NOMO-1 treated with dmso at 0.1 percent for 144 hours (cell line): Measurements from ENCODE around the gene LENG9.

Source experiments
- DNase-seq: peaks from one replicate; lab custom pipeline; 2025; ENCODE audit not compliant: unreplicated experiment; lab: John Stamatoyannopoulos, UW

LENG9 gene

DNA sequence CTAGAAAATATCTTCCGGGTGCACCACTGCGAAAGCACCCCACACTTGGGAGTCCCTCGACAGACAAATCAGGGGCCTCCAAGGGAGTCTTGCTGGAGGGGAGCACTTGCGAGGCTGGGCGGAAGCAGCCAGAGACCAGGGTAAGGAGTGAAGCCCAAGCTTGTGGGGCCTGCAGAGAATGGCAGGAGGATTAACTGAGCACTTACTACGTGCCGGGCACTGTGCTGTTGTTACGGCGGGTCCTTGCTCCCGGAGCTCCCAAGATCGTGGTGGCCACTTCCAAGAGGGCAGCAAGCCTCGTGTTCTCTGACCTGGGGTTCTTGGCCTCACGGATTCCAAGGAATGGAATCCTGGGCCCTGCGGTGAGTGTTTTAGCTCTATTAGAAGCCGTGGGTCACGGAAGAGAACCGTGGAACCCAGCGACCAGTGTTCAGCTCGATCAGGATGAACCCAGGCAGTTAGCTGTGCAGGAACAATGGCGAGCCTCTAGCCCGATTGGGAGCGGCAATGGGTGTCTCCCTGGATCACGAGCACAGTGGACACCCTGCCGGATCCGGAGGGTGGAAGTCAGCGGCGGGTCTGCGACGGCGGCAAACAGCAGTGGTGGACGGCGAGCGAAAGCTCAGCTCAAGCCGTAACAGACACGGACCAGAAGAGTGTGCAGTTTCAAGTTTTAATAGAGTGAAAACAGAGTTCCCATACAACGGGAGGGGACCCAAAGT lies 38.8 kb downstream of the LENG9 start:
- no peak for DNase-seq

DNA sequence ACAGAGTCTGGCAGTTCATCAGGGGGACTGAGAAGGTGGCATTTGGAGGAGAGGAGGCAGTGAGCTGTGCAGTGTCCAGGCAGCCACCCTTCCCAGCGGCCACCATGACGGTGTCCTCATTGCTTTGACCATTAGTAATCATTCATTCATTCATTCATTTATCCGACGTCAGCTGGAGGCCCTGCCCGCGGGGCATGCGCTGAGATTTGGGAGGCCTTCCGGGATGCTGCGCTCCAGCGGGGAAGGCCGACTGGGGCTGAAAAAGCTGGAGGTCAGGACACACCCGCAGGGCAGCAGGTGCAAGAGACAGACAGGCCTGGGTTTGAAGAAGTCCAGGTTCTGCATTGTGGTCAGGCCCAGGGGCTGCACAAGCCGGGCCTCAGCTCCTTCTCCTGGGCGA lies 39.4 kb downstream of the LENG9 start:
- DNase-seq, result no peak

DNA sequence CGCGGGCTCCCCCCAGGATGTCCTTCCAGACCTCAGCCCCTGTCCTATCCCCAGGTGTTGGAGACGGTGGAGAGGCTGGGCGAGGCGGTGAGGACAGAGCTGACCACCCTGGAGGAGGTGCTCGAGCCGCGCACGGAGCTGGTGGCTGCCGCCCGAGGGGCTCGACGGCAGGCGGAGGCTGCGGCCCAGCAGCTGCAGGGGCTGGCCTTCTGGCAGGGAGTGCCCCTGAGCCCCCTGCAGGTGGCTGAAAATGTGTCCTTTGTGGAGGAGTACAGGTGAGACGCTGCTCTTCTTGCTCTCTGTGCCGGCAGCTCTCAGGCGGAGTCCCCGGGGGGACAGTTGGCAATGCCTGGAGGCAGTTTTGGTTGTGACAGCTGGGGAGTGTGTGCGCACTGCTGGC lies 41.4 kb downstream of the LENG9 start:
- DNase-seq, result no peak

DNA sequence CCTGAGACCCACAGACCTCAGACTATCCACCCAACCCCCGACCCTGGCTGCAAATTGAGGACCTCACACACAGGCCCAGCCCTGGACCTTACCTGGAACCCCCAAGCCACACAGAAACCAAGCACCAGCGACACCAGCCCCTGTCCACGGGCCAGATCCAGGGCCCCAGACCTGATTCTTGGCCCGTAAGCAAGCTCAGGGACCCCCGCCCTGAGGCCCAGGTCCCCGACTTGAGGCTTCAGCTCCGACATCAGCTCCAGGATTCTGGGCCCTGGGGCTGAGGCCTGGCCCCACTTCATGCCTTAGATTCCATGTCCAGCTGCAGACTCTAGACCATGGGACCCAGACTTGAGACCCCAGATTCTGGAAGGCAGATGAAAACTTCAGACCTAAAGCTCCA lies 42.1 kb downstream of the LENG9 start:
- DNase-seq, result no peak

DNA sequence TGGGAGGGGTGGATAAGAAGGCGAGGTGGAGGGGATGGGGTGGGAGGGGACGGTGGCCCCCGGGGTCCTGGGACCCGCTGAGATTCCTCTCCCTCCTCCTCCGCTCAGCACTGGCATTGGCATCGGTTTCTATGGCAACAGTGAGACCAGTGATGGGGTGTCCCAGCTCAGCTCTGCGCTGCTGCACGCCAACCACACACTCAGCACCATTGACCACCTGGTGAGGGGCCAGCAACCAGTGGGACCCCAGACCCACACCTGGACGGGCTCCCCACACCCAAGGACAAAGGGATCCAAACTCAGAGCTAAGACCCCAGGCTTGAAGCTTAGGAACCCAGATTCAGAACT lies 42.4 kb downstream of the LENG9 start:
- no peak for DNase-seq

DNA sequence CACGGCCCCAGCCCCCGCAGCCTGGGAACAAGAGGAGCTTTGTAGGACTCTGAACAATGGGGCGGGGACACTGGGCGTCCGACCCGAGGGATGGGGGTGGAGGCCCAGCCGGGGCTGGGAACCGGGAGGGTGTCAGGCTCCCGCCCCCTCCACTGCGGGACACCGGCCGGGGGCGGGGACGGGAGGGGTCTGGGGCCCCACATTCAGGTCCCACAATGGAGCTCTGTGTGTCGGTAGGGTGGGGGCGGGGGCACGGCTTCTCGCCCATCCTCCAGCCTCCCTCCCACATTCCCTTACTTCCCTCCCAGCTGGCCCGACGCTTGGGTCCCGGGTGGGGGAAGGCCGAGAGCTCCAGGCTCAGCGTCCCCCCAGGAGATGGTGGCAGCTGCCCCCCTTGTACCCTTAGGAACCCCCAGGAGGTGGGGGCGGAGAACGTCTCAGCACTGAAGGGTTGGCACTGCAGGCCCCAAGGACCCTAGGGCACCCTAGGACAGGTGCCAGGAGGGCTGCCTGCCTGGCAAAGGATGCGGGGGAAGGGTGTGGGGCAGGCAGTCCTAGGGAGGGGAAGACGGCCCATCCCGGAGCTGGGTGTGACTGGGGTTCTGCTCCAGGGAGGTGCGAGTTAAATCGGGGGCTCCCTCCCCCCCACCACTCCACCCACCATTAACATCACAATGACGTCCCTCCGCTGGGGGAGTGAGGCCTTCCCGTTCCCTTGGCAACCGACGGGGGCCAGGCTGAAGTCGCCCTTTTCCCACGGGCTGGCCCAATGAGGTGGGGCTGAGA lies 43.0 kb downstream of the LENG9 start:
- DNase-seq, result no peak

DNA sequence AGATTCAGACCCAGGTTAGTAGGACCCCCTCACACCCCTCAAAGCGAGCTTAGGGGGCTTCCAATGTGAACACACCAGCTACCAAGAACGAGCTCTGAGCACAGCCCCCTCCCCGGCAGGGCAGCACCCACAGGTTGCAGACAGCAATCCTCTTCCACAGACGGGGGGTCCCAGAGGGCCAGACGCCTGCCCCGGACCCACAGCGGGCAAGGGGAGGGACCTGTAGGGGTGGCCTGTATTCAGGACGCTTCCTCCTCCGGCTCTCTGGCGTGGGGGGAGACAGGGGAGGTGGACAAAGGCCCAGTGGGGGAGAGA lies 43.6 kb downstream of the LENG9 start:
- DNase-seq, result no peak

DNA sequence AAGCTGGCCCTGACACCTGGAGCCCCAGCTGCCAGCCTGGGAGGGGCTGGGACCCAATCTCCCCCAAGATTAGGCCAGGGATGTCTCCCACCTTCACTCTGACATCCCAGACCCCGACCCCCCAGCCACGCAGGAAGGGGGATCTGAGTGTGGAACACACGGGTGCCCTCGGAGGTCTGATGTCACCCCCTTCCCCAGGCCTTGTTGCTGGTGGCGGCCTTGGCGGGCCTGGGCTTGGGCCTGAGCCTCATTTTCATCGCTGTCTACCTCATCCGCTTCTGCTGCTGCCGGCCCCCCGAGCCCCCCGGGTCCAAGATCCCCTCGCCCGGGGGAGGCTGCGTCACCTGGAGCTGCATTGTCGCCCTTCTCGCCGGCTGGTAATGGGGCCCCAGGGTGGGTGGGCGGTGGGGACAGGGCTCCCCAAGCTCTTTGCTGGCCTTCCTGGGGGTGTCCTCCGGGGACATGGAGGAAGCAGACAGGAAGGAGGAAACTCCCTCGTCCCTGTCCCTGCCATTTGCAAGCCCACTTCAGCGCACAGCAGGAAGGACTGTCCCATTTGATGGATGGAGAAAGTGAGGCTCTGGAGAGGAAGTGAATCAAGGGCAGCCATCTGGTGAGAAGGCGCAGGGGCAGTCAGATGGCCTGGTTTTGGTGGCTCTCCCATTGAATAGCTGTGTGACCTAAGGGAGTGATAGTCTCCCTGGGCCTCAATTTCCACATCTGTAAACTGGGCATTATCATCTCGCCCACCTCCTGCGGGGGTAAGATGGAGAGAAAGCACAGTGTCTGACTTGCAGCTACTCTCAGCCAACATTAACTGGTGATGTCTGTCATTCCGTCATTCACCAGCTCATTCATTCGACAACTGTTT lies 44.4 kb downstream of the LENG9 start:
- DNase-seq, result no peak

DNA sequence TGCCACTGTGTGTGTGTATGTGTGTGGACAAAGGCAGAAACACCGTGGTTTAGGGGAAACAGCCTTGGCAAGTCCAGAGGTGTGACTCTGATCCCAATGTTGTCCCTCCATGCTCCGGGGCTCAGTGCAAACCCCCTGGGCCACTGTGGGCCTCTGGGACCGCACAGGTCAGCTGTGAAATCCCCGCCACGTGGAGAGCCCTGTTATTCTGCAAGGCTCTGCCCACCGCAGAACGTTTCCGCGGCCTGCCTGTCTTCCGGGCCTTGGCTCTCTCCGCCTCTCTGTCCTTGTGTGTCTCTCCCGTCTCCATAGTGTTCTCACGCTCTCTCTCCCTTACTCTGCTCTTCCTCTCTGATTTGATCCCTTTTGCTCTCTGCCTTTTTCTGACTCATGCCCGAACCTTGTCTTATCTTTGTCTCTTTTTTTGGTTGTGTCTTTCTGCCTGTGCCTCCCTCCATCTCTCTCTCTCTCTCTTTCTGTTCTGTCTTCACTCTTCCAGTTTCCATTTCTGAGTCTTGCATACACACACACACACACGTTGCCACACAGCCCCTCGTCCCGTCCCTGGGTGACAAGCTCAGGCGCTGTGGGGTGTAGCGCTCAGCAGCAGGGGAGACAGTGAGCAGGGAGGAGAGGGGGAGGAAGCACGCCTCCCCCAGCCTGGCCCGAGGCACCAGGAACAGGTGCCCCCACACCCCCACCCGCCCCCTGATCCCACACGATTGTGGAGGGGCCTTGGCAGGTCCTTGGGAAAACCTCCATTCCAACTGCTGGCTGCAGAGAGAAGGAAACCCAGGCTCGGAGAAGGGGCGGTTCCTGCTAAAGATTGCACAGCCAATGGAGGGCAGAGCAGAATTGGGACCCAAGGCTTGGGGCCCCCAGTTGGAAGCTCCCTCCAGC lies 45.3 kb downstream of the LENG9 start:
- DNase-seq, result no peak

DNA sequence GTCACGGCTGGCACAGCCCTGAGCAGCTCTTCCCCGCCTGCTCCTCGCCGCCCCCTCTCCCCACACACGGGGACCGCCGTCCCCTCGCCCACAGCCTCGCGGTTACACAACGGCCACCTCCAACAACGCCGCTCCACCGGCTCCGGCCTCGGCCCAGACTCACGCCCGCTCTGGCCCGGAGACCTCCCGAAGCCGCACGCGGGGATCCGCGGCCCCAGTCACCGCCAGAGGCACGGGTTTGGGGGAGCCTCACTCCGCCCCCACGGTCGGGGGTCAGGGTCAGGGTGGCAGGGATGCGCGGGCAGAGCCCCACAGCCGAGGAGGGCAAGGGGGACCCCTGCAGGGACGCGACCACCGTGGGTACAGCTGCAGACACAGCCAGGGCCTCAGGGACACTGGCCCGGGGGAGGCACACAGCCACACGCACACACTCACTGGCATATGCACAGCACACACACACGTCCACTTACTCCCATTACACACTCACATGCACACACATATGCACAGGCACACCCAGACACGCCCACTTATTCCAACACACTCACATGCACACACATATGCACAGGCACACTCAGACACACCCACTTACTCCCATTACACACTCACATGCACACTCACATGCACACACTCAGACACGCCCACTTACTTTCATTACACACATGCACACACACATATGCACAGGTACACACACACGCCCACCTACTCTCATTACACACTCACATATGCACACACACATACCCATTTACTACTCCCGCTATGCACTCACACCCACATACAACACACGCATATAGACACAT lies 46.7 kb downstream of the LENG9 start:
- DNase-seq, result no peak

DNA sequence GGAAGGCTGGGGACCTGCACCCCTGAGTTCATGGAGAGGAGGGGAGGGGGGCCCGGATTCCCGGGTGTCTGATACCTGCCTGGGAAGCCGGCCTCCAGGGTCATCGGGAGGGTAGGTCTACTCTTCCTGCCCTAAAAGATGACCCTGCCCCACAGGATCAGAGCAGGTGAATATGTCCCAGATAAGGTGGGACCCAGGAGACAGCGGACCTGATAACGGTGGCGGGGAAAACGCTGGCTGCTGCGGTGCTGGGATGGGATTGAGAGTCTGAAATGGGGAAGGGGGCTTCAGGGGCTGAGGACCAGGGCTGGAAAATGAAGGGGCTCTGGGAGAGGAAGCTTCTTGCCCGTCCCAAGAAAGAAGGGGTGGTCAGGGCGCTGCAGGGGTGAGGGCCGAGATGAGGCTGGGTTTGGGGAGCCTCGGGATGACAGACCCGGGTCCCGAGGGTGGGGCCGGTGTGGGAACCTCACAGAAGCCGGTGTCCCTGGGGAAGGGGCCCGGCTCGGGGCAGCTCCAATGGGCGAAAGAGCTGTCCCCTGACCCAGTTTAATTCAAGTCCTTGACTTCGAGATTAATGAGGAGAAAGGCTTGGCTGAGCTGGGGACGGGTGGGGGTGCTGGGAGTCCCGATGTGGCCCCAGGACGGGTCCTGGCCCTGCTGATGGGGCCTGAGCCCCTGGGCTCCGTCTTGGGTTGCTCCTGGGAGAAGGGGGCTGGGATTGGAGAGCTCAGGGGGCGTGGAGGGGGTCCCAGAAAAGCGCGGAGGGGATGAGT lies 47.5 kb downstream of the LENG9 start:
- DNase-seq, result no peak

DNA sequence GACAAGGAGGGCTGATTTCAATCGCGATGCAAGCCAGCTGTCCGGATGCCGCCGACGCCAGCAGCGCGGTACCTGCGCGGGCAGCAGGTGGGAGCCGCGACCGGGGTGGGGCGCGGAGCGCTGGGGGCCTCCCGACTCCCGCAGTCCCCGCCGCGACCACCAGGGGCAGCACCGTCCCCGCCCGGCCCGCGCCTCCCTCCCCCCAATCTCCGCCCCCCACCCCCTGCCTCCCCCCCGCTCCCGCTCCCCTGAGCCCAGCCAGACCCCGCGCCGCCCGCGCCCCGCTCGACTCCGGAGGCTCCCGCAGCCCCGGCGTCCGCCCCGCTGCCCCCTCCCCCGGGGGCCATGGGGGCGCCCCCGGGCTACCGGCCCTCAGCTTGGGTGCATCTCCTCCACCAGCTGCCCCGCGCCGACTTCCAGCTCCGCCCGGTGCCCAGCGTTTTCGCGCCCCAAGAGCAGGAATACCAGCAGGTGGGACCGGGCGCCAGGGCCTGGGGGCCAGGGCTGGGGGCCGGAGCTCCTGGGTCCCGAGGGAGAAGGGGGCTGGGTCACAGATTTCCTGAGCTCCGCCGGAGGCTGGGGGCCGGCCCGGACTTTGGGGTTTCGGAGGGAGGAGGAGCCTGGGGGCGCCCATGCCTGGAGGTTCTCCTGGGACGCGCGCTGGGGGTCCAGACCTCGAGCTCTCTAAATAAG lies 48.2 kb downstream of the LENG9 start, which contains the start of gene TTYH1:
TSS of gene TTYH1 (plus strand) at position 257 of the 693 bp plus-strand sequence. CDS start at position 346, 89 bp downstream.
- DNase-seq, result no peak

DNA sequence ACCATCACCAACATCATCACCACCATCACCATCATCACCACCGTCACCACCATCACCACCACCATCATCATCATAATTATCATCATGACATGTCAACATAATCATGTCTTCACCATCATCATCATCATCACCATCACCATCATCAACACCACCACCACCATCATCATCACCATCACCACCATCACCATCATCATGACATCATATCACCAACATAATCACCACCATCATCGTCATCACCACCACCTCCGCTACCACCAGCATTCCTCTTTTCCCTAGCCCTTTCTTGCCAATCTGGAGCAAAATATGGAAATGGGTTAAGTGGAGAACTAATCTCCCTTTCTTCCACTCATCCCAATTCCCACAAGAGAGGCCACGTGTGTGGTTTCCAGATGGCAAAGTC lies 49.4 kb downstream of the LENG9 start:
- DNase-seq, result no peak

DNA sequence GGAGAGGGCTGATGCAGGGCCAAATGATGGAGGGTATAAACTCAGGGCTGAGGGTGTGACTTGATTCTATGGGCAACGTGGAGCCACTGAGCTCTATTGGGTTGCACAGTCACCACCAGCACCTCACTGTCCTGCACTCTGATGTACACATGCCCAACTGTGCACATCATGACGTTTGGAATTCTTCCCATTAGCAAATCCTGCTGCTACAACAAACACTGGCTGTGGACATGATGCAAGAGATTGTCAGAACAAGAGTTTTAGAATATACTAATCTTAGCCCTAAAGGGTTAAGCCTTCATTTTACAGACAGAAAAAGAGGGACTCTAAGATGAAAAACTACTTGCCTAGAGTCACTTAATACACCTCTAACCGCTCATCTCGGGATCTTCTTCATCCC lies 50.7 kb downstream of the LENG9 start:
- DNase-seq, result no peak
